ENCODE data around the gene SART3.

SART3 gene

GRCh38 chr12:108482717-108483212 lies 78.2 kb downstream of the SART3 start:
- DNase-seq, result no peak

GRCh38 chr12:108479364-108480070 lies 81.5 kb downstream of the SART3 start:
- DNase-seq, result no peak

GRCh38 chr12:108478611-108479206 lies 82.3 kb downstream of the SART3 start:
- DNase-seq, result no peak

- DNase-seq, result no peak
Observed at GRCh38 chr12:108477881-108478259, 83.1 kb downstream of the SART3 start.

- DNase-seq, result no peak
Observed at GRCh38 chr12:108477055-108477880, 83.7 kb downstream of the SART3 start.

GRCh38 chr12:108475396-108475795 lies 85.6 kb downstream of the SART3 start:
- no peak for DNase-seq

GRCh38 chr12:108473400-108474055 lies 87.4 kb downstream of the SART3 start:
- DNase-seq, result no peak

All from GF-D8 (cell line).